RWPE1 (cell line): ENCODE measurements around the gene ULK2.
A peak's percentile ranks its signal among the peaks of the same experiment; 100 is the strongest.

ENCODE experiments used
- CTCF ChIA-PET: fragments of 350-600 bp; sonication (Branson Sonifier 250); formaldehyde crosslinking; extraction: SDS; loops from one replicate; lab custom pipeline; 2021; lab: Yijun Ruan, JAX
- POLR2A ChIA-PET: fragments of 400-600 bp; formaldehyde crosslinking; extraction: SDS; loops from one replicate; lab custom pipeline; 2020; ENCODE audit warnings: antibody characterized with exemption; ENCODE audit not compliant: low non-redundant PET; lab: Yijun Ruan, JAX
- DNase-seq: peaks from one replicate; pipeline ENCODE4 v3.0.0; 2012; ENCODE audit warnings: low spot score
- H3K27ac ChIP-seq: fragments of 450-650 bp; 2 replicates; pipeline ENCODE4 v1.5.1; 2017
- CTCF ChIP-seq: fragments of 450-650 bp; conservative IDR thresholded peaks from 2 replicates; pipeline ENCODE4 v1.5.1; 2017; ENCODE audit warnings: low read depth, mild to moderate bottlenecking

Gene ULK2

GRCh38 chr17:19728084-19728495 lies 139.6 kb downstream of the ULK2 start:
- ChIA-PET CTCF (interaction anchor here (0.6 to 1.6 kb wide), 6 partner anchors 9 to 59 kb away, joined by 3 to 5 read pairs (median 4); no protein-coding TSS in a partner anchor), POLR2A (interaction anchor here (0.8 to 1.6 kb wide), 5 partner anchors 9 to 37 kb away, joined by 3 to 6 read pairs (median 5); no protein-coding TSS in a partner anchor)
- peak; percentile 58 for DNase-seq
- peak overlapping the region; percentile 100 for H3K27ac ChIP-seq
- TF ChIP-seq CTCF: no peak

- TF ChIP-seq CTCF: no peak
- DNase-seq: no peak
- POLR2A ChIA-PET: interaction anchor here (0.8 to 1.6 kb wide), 4 partner anchors 9 to 37 kb away, joined by 3 to 5 read pairs (median 4); no protein-coding TSS in a partner anchor
- CTCF ChIA-PET: interaction anchor here (0.9 to 1.6 kb wide), 7 partner anchors 9 to 39 kb away, joined by 3 to 8 read pairs (median 5); partner anchors contain the start of gene SLC47A2
- H3K27ac ChIP-seq: peak overlapping the region; percentile 100
Measured at GRCh38 chr17:19727501-19728078, 140.1 kb downstream of the ULK2 start.

- POLR2A ChIA-PET: interaction anchor here (1.6 kb wide), 1 partner anchor 25 kb away, joined by 5 read pairs; no protein-coding TSS in a partner anchor
- CTCF ChIA-PET: interaction anchor here (1.0 to 1.6 kb wide), 4 partner anchors 11 to 40 kb away, joined by 3 to 8 read pairs (median 6); partner anchors contain the start of gene SLC47A2
- TF ChIP-seq CTCF: no peak
- no peak for DNase-seq
- peak overlapping the region; percentile 100 for H3K27ac ChIP-seq
Measured at GRCh38 chr17:19726631-19727376, 140.9 kb downstream of the ULK2 start.

- TF ChIP-seq CTCF: no peak
- ChIA-PET CTCF (interaction anchor here (0.6 kb wide), 2 partner anchors 9 to 279 kb away, joined by 3 read pairs; no protein-coding TSS in a partner anchor), POLR2A (no interaction called here)
- DNase-seq: no peak
- H3K27ac ChIP-seq: peak overlapping the region; percentile 100
Measured at GRCh38 chr17:19725486-19725885, 142.2 kb downstream of the ULK2 start.

- ChIA-PET CTCF (interaction anchor here (0.6 kb wide), 2 partner anchors 108 to 278 kb away, joined by 3 to 6 read pairs; no protein-coding TSS in a partner anchor), POLR2A (interaction anchor here (0.6 kb wide), 1 partner anchor 29 kb away, joined by 3 read pairs; no protein-coding TSS in a partner anchor)
- DNase-seq: peak; percentile 82
- TF ChIP-seq CTCF: no peak
- H3K27ac ChIP-seq: peak overlapping the region; percentile 100
Measured at GRCh38 chr17:19724501-19725420, 143.0 kb downstream of the ULK2 start.
